Measurements from ENCODE around the gene WRNIP1.

- TF ChIP-seq CTCF (conservative IDR thresholded peaks at IDR 0.05 in 1 of 2, IDR thresholded peaks at IDR 0.05 in 1 of 2; ENCODE audit: extremely low read depth in 1 of 2, insufficient read depth in 1 of 2, low read depth in 1 of 2, low read length in 2 of 2) (no peak), EZH2 (IDR thresholded peaks at IDR 0.05; ENCODE audit: borderline replicate concordance, low read length) (no peak)
Observed at GRCh38 chr6:2754393-2754792, 10.8 kb upstream of the WRNIP1 start.

Data from mammary epithelial cell (primary cell).